Mucosa of descending colon (tissue), 3 donors: ENCODE data around the gene ATP9B. TPM values are rescaled to one million over a fixed set of nuclear protein-coding genes. Genes with fewer than 3 reads are reported as not detected.
"Not testable (repeated sequence)": the region's sequence is repeated elsewhere in the genome, so short reads cannot be mapped to it uniquely, and the experiment has no call there.

Experiments used
- ATAC-seq: fragments of 200-7000 bp; cut with Tn5 transposase; one replicate; pipeline ENCODE4 v1.9.1; 2020; ENCODE audit warnings: mild to moderate bottlenecking, moderate library complexity
- DNase-seq, 3 donors: peaks; one replicate each; pipeline ENCODE4 v3.0.0-alpha.2; 2020
- H3K36me3 ChIP-seq: fragments of 200-600 bp; one replicate; pipeline ENCODE4 v1.8.0; 2021; ENCODE audit warnings: low read depth, mild to moderate bottlenecking
- H3K4me1 ChIP-seq: fragments of 200-600 bp; one replicate; pipeline ENCODE4 v1.8.0; 2021; ENCODE audit warnings: low read depth, mild to moderate bottlenecking
- H3K4me3 ChIP-seq: fragments of 200-600 bp; one replicate; pipeline ENCODE4 v1.8.0; 2021; ENCODE audit warnings: mild to moderate bottlenecking
- H3K9me3 ChIP-seq: fragments of 200-600 bp; one replicate; pipeline ENCODE4 v1.8.0; 2021; ENCODE audit warnings: mild to moderate bottlenecking
- CTCF ChIP-seq: fragments of 200-600 bp; IDR thresholded peaks from one replicate; pipeline ENCODE4 v1.8.0; 2022; ENCODE audit warnings: antibody characterized with exemption, mild to moderate bottlenecking
- intact Hi-C, 2 donors: fragments of 100-400 bp; cut with DNase I in 1 of 2; cut with micrococcal nuclease in 1 of 2; formaldehyde crosslinking; loops; one replicate each; pipeline versions ENCODE4 v1.11.0 to v1.11.1; 2022; cut with DNase I, micrococcal nuclease
- total RNA-seq, 3 donors: library from RNA; stranded (reverse); fragmentation: NEBNext Ultra II Directional in 2 of 3; extraction: Animal tissue kit (Norgen Biotek cat#: 25700) in 2 of 3; gene quantifications; one replicate each; pipeline versions ENCODE4 v1.2.1 to v1.2.4, GENCODE V29; 2021 to 2023
- donor health status: DM: no; HTN: no; CAD: no; lungs with moderate emphysema.
- donor health status: DM: no; HTN: no; CAD: no.
- donor health status: DM: no; HTN: yes; CAD: no.

ATP9B gene
- total RNA-seq, 3 donors from 2014 or later = 25.8 to 37.1 (median 34.1) TPM

GRCh38 chr18:79071037-79071436, 1.8 kb downstream of the ATP9B start:
- Histone ChIP-seq H3K9me3 (no peaks in the 10 kb centered on the region), H3K4me3 (no peak overlapping the region), H3K4me1 (peaks cover 6% of the 10 kb centered on the region), H3K36me3 (peaks cover 4% of the 10 kb centered on the region)
- no peak for ATAC-seq
- intact Hi-C loops = no loop called here
- TF ChIP-seq CTCF = no peak
- DNase-seq = no peak

- Histone ChIP-seq H3K36me3 (peaks cover 4% of the 10 kb centered on the region), H3K9me3 (no peaks in the 10 kb centered on the region), H3K4me1 (peaks cover 6% of the 10 kb centered on the region), H3K4me3 (no peak overlapping the region)
- DNase-seq = no peak
- no peak for TF ChIP-seq CTCF
- no peak for ATAC-seq
- intact Hi-C loops = no loop called here
Observed at GRCh38 chr18:79071503-79072210, 2.5 kb downstream of the ATP9B start.

- H3K36me3 ChIP-seq, H3K4me3 ChIP-seq, ATAC-seq, H3K9me3 ChIP-seq, DNase-seq, intact Hi-C loops, H3K4me1 ChIP-seq: not testable (repeated sequence)
Observed at GRCh38 chr18:79072655-79073054, 3.5 kb downstream of the ATP9B start.

- Histone ChIP-seq H3K36me3 (no peaks in the 10 kb centered on the region), H3K4me3 (no peak overlapping the region), H3K4me1 (no peaks in the 10 kb centered on the region), H3K9me3 (no peaks in the 10 kb centered on the region)
- TF ChIP-seq CTCF = no peak
- no peak for DNase-seq
- ATAC-seq = no peak
- intact Hi-C loops = no loop called here
Observed at GRCh38 chr18:79077181-79077580, 8.0 kb downstream of the ATP9B start.

- DNase-seq, H3K9me3 ChIP-seq, H3K36me3 ChIP-seq, ATAC-seq, intact Hi-C loops, H3K4me3 ChIP-seq, H3K4me1 ChIP-seq: not testable (repeated sequence)
Observed at GRCh38 chr18:79078791-79079190, 9.6 kb downstream of the ATP9B start.

GRCh38 chr18:79092874-79093273, 23.7 kb downstream of the ATP9B start:
- intact Hi-C loops = no loop called here
- Histone ChIP-seq H3K36me3 (no peaks in the 10 kb centered on the region), H3K4me1 (no peaks in the 10 kb centered on the region), H3K4me3 (no peak overlapping the region), H3K9me3 (peaks cover 7% of the 10 kb centered on the region)
- ATAC-seq (peak; percentile 44), DNase-seq (no peak)
- TF ChIP-seq CTCF = no peak

GRCh38 chr18:79093986-79094385, 24.8 kb downstream of the ATP9B start:
- intact Hi-C loops = no loop called here
- H3K36me3 ChIP-seq = no peaks in the 10 kb centered on the region
- DNase-seq = no peak
- peaks cover 7% of the 10 kb centered on the region for H3K9me3 ChIP-seq
- ATAC-seq = no peak
- no peak for TF ChIP-seq CTCF
- no peak overlapping the region for H3K4me3 ChIP-seq
- no peaks in the 10 kb centered on the region for H3K4me1 ChIP-seq
